HG02642 (cell line): ENCODE data around the gene CUL9.

ENCODE experiments used
- ATAC-seq: cut with Tn5 transposase; IDR thresholded peaks from one replicate; pipeline ENCODE4 v1.9.1; 2021; ENCODE audit warnings: mild to moderate bottlenecking; ENCODE audit not compliant: unreplicated experiment, poor library complexity

The CUL9 gene

DNA sequence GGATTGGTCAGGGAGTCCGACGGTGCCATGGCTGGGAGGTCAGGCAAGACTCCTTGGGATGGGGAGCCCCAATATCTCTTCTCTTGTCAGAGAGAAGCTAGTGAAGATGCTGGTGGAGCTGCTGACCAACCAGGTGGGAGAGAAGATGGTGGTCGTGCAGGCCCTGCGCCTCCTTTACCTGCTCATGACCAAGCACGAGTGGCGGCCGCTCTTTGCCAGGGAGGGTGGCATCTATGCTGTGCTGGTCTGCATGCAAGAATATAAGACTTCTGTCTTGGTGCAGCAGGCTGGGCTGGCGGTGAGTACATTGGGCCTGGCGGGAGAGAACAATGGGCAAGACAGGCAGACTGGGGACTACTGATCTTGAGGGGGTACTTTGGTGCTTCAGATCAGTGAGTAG lies 10.9 kb downstream of the CUL9 start:
- no peak for ATAC-seq

DNA sequence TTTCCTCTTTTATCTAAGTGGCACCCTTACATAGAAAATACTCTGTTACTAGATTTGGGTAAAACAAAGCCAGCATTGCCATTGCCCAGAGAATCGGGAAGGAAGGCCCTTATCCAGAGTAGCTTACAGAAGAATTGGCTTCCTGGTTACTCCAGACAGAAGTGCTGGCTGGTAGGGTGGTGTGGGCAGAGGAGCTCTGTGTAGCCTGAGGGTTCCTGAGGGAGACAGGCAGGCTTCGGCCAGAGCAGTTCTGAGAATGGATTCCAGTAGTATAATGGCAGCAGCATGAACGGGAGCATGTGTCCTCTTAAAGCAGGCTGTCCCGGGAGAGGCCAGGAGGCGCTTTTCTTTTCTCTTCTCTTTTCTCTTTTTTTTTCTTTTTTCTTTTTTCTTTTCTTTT lies 11.9 kb downstream of the CUL9 start:
- ATAC-seq: no peak

DNA sequence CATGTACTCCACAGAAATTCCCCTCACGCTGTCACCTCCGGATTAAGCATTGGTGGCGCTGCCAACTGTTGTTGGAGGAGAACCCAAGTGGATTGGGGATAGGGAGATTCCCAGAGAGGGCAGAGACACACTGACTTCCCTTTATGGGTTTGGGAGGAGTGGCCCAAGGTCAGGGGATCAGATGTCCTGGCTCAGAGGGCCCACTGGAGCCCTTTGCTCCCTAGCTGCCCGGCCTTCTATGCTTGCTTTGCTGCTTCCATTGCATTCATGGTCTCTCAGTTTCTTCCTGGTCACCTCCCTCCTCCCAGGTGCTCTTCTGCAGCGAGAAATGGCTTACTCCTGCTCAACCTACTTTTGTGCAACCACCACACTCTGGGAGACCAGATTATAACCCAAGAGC lies 14.3 kb downstream of the CUL9 start:
- no peak for ATAC-seq

DNA sequence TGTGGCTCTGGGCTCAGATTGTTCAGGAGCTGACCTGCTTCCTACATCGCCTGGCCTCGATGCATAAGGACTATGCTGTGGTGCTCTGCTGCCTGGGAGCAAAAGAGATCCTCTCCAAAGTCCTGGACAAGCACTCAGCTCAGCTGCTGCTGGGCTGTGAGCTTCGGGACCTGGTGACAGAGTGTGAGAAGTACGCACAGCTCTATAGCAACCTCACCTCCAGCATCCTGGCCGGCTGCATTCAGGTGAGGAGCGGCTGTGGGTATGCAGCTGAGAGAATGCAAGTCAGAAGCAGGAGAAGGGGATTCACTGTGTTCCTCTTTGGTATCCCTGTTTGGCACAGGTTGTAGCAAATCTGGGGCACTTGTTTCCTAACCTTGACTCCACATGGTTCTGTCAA lies 17.9 kb downstream of the CUL9 start:
- ATAC-seq: no peak

DNA sequence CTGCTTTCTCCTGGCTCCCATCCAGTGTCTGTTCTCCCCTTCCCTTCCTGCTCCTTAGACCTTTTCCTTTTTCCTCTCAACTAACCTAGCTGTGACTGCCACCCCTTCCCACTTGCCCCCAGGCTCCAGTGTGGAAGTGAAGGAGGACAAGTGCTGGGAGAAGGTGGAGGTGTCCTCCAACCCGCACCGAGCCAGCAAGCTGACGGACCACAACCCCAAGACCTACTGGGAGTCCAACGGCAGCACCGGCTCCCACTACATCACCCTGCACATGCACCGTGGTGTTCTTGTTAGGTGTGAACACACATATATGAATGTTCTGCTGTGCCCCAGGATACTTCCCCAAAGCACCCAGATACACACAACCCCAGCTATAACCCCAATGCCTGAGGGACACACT lies 18.5 kb downstream of the CUL9 start:
- no peak for ATAC-seq

DNA sequence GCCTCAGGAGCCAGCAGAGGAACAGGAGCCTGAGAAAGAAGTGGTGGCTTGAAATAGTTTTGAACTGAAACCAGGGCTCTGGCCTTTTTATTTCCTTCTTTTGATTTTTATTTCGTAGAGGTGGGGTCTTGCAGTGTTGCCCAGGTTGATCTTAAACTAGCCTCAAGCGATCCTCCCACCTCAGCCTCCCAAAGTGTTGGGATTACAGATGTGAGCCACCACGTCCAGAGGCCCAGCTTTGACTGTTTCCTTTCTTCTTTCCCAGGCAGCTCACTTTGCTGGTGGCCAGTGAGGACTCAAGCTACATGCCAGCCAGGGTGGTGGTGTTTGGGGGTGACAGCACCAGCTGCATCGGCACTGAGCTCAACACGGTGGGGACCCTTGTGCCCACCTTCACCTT lies 20.5 kb downstream of the CUL9 start:
- ATAC-seq: no peak

DNA sequence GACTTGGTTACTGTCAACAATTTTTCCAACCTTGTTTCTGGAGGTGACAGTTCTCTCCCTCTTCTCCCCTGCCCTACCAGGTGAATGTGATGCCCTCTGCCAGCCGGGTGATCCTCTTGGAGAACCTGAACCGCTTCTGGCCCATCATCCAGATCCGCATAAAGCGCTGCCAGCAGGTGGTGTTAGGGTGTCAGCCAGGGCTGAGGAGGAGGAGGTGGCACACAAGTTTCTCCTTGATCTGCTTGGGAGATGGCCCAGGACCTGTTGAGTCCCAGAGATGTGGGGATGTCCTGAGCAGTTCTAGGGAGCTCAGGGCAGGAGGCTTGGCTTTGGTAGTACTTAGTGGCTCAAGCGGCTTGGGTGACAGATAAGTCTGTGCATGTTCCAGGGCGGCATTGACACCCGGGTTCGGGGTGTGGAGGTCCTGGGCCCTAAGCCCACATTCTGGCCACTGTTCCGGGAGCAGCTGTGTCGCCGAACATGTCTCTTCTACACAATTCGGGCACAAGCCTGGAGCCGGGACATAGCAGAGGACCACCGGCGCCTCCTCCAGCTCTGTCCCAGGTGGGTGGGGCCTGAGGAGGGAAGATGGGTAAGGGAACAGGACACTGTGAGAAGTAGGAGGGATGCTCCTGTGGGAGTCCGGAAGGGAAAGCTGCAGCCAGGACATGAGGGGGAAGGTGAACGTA lies 21.2 kb downstream of the CUL9 start:
- ATAC-seq: no peak

DNA sequence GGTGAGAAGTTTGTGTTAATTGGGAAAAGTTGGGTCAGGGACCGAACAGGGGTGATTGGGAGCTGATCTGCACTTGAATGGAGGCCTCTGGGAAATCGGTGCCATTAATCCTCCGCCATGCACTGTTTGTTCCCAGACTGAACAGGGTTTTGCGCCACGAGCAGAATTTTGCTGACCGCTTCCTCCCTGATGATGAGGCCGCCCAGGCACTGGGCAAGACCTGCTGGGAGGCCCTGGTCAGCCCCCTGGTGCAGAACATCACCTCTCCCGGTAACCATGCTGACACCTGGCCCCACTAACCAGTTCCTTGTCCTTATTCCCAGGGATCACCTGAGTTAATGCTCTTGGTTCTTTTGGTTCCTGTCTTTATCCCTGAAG lies 21.7 kb downstream of the CUL9 start:
- no peak for ATAC-seq

DNA sequence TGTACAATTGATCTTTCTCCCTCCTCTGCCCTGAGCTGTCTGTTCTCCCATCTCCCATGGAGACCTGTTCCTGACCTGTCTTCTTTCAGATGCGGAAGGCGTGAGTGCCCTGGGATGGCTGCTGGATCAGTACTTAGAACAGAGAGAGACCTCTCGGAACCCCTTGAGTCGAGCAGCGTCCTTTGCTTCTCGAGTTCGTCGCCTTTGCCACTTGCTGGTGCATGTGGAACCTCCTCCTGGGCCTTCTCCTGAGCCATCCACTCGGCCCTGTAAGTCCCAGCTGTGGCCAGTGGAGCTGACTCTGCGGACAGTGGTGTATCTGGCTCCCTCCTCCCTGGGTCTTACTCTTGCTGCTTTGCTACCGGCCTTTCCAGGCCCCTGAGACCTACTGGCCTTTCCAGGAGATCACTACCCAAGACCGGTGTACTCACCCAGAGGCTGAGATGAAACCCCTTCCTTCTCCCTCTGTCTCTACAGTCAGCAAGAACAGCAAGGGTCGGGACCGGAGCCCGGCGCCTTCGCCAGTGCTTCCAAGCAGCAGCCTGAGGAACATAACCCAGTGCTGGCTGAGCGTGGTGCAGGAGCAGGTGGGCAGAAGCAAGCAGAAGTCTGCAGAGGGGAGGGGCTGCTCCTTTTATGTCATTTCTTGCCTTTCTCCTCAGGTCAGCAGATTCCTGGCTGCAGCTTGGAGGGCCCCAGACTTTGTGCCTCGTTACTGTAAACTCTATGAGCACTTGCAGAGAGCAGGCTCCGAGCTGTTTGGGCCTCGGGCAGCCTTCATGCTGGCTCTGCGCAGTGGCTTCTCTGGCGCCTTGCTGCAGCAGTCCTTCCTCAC lies 22.5 kb downstream of the CUL9 start:
- ATAC-seq: no peak

DNA sequence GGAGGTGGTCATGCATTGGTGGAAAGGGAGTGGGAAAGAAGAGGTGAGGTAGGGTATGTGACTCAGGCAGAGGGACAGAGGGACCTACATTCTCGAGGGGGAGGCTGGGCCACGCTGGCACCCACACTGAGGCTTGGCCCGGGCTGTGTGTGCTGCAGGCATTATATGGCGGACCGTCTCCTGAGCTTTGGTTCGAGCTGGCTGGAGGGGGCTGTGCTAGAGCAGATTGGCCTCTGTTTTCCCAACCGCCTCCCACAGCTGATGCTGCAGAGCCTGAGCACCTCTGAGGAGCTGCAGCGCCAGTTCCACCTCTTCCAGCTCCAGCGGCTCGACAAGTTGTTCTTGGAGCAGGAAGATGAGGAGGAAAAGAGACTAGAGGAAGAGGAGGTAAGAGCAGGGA lies 23.9 kb downstream of the CUL9 start:
- ATAC-seq: no peak

DNA sequence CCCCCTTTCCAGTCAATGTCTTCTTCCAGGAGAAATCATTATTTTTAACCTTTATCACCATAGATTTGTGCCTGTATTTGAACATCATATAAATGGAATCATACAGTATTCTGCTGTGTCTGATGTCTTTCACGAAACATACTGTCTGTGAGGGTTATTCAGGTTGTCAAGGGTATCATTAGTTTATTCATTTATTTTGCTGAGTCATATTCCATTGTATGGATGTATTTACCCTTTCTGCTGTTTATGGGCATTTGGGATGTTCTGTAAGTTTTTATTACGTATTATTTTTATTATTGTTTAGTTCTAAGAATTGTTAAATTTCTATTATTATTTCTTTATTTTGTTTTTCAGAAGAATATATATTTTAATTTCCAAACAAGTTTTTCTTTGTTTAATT lies 25.3 kb downstream of the CUL9 start:
- ATAC-seq: no peak

DNA sequence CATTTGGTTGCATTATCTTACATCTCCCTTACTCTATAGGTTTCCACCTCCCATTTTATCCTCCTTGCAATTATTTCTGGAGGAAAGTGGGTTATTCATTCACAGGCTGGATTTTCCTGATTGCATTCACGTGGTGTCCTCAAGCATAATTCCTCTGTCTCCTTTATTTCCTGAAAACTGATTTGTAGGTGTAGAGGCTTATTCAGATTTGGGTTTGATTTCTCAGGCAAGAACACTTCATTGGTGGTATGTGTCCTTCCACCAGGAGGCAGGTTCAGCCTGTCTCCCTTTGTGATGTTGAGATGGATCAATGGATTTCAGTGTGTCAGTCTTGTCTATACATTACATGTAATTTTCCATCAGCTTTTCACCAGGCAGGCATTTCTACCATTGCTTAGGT lies 30.0 kb downstream of the CUL9 start:
- no peak for ATAC-seq

DNA sequence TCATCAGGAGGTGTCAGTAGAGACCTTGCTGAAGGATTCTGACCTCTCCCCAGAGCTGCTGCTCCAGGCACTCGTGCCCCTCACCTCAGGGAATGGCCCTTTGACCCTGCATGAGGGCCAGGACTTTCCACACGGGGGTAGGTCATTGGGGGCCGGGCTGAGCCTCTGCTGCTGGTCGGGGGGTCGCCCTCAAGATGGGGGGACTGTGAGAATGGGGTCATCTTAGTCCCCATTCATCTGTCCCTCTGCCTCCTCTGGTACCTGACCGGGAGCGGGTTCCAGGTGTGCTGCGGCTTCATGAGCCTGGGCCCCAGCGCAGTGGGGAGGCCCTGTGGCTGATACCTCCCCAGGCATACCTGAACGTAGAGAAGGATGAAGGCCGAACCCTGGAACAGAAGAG lies 31.4 kb downstream of the CUL9 start:
- no peak for ATAC-seq

DNA sequence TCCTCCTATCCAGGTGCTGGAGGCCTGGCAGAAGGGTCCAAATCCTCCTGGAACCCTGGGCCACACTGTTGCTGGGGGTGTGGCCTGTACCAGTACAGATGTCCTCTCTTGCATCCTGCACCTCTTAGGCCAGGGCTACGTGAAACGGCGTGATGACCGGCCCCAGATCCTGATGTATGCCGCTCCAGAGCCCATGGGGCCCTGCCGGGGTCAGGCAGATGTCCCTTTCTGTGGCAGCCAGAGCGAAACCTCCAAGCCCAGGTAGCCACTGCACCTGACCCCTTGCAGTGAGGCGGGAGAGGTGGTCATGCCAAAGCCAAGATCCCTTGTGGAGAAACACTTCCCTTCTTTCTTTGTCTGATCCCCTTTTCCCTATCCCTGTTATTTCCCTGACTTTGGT lies 33.1 kb downstream of the CUL9 start:
- no peak for ATAC-seq

DNA sequence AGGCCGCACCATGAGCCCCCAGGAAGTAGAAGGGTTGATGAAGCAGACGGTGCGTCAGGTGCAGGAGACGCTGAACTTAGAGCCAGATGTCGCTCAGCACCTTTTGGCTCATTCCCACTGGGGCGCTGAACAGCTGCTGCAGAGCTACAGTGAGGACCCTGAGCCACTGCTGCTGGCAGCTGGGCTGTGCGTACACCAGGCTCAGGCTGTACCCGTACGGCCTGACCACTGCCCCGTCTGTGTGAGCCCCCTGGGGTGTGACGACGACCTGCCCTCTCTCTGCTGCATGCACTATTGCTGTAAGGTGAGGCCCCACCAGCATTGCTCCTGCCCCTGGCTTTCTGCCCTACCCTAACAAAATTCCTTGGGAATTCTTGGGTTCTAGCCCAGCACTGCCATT lies 34.2 kb downstream of the CUL9 start:
- no peak for ATAC-seq

DNA sequence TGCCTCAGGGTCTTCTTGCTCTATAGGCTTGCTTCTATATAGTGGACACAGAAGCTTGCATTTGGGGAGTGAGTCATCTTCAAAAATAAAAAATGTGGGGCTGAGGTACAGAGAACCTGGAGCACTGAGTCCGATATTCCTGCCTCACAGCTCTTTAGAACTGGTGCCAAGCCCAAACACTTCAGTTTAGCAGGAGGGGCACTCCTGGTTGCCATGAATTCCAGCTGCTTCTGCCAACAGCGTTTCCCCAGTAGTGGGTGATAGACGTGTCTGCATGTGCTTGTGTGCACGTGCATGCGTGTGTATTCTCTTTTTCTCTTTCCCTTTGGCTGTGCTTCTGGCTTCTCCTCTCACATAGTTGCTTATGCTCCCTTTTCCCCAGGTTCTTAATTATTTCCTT lies 35.4 kb downstream of the CUL9 start:
- no peak for ATAC-seq

DNA sequence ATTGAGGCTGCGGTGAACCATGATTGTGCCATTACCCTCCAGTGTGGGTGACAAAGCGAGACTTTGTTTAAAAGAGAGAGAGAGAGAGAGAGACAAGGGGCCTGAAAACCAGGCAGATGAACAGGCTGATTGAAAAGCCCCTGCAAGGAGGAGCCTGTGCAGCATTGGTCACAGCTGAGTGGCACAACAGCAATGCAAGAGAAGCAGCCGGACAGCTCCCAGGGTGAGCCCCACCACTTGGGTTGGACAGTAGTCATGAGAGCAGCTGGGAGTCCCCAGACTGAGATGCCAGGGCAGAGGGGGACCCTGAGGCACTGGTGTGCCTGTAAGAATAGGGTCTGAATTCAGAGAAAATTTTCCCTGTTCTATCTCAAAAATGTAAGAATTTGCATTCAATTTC lies 37.1 kb downstream of the CUL9 start:
- ATAC-seq: no peak

DNA sequence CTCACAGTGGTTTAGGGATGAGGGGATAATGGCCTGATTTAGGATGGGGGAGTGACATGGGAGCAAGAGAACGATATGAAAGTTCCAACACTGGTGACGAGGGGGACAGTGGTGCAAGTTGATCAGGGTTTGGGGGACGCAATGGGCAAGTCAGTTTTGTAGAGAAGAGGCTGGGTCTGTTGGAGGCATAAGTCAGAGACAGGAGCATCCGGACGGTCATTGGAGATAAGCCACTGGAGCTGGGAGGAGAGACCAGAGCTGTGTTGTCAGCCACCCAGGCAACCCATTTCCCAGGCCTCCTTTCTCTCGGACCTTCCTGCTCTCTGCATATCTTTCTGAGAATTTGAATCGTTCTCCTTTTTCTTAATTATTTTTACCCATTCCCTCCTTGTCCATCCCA lies 37.8 kb downstream of the CUL9 start:
- ATAC-seq: no peak

DNA sequence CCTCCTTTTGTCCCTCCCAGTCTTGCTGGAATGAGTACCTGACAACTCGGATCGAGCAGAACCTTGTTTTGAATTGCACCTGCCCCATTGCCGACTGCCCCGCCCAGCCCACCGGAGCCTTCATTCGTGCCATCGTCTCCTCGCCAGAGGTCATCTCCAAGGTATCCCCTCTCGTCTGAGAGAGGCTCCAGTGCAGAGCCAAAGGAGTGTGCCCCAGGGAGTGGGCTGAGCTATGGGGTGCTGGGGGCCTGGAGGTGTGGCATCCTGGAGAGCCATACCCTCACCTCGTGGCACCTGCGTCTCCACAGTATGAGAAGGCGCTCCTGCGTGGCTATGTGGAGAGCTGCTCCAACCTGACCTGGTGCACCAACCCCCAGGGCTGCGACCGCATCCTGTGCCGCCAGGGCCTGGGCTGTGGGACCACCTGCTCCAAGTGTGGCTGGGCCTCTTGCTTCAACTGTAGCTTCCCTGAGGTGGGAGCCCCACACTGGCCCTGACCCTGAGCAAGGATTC lies 38.5 kb downstream of the CUL9 start:
- ATAC-seq: no peak

DNA sequence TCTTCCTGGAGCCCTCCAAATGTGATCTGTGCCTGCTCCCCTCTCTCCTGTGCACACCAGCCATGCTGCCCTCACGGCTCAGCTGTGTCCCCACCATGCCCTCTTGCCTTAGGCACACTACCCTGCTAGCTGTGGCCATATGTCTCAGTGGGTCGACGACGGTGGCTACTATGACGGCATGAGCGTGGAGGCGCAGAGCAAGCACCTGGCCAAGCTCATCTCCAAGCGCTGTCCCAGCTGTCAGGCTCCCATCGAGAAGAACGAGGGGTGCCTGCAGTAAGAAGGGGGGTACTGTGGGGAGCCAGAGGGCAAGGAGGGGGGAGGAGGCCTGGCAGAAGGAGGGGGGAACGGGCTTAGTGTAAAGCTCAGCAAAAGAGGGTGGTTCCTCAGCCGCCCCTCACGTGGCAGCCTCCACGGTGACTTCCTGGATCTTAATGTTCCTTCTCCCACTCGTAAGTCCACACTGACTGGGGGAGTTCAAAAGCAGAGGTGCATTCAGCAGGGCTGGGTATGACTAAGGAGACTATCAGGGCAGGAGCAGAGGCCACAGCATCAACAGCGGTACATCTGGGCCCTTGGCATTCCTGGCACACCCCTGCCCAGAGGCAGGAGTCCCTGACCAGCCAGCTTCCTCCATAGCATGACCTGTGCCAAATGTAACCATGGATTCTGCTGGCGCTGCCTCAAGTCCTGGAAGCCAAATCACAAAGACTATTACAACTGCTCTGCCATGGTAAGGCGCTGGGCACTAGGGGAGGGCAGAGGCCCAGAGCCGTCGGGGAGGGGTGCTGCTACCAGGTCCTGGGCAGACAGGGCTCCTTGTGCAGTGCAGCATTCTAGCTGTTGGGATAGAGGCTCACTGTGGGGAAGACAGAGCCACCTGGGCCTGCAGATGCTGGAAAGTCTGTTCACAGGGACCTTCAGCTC lies 39.3 kb downstream of the CUL9 start:
- ATAC-seq: no peak
